Measurements from ENCODE around the gene ZNF490.
"Not testable (repeated sequence)": the region's sequence is repeated elsewhere in the genome, so short reads cannot be mapped to it uniquely, and the experiment has no call there.

The ZNF490 gene

GRCh38 chr19:12621253-12622024, 10.8 kb upstream of the ZNF490 start:
- DNase-seq: not testable (repeated sequence)

GRCh38 chr19:12617646-12618045, 7.0 kb upstream of the ZNF490 start:
- DNase-seq: no peak

- DNase-seq: peak; percentile 13
Measured at GRCh38 chr19:12611361-12611699, 717 bp upstream of the ZNF490 start.

GRCh38 chr19:12607631-12608030, 3.0 kb downstream of the ZNF490 start:
- DNase-seq: no peak

GRCh38 chr19:12606796-12607195, 3.8 kb downstream of the ZNF490 start:
- DNase-seq: no peak

- no peak for DNase-seq
Measured at GRCh38 chr19:12603714-12604113, 6.9 kb downstream of the ZNF490 start.

GRCh38 chr19:12597594-12597993, 13.0 kb downstream of the ZNF490 start:
- DNase-seq: no peak

- DNase-seq: no peak
Measured at GRCh38 chr19:12596927-12597548, 13.6 kb downstream of the ZNF490 start.

GRCh38 chr19:12596485-12596884, 14.1 kb downstream of the ZNF490 start:
- no peak for DNase-seq

- DNase-seq: no peak
Measured at GRCh38 chr19:12581100-12581499, 29.5 kb downstream of the ZNF490 start.

GRCh38 chr19:12580180-12580694, 30.4 kb downstream of the ZNF490 start:
- no peak for DNase-seq

- DNase-seq: no peak
Measured at GRCh38 chr19:12578641-12579040, 32.0 kb downstream of the ZNF490 start.

- peak; percentile 36 for DNase-seq
Measured at GRCh38 chr19:12574036-12574435, 36.6 kb downstream of the ZNF490 start.

GRCh38 chr19:12567951-12568350, 42.7 kb downstream of the ZNF490 start:
- no peak for DNase-seq

- DNase-seq: not testable (repeated sequence)
Measured at GRCh38 chr19:12566380-12566779, 44.2 kb downstream of the ZNF490 start.

- DNase-seq: peak; percentile 53
Measured at GRCh38 chr19:12564016-12564664, 46.5 kb downstream of the ZNF490 start.

- DNase-seq: no peak
Measured at GRCh38 chr19:12555456-12555930, 55.1 kb downstream of the ZNF490 start.

GRCh38 chr19:12551060-12551832, 59.4 kb downstream of the ZNF490 start, which contains the start of gene ZNF564:
Gene ZNF564, minus strand, starts transcription at chr19:12551482. Its CDS starts 150 bp downstream, at chr19:12551332.
- DNase-seq: peak; percentile 99

- no peak for DNase-seq
Measured at GRCh38 chr19:12546903-12547302, 63.7 kb downstream of the ZNF490 start.

- no peak for DNase-seq
Measured at GRCh38 chr19:12546068-12546467, 64.5 kb downstream of the ZNF490 start.

GRCh38 chr19:12545267-12545666, 65.3 kb downstream of the ZNF490 start:
- DNase-seq: no peak

GRCh38 chr19:12544401-12544876, 66.2 kb downstream of the ZNF490 start:
- no peak for DNase-seq

- DNase-seq: no peak
Measured at GRCh38 chr19:12543855-12544254, 66.8 kb downstream of the ZNF490 start.

All from DMS153 (cell line).